Camera-type eye (tissue), 1 donor: Measurements from ENCODE around the gene LIPG. TPM values are rescaled to one million over a fixed set of nuclear protein-coding genes. Genes with fewer than 3 reads are reported as not detected.

Experiments used
- total RNA-seq: library from RNA; depleted of rRNA; stranded (reverse); fragments of >200 nt; gene quantifications from one replicate; pipeline ENCODE4 v1.2.3, GENCODE V29; 2014

LIPG gene
- 20.2 TPM for total RNA-seq

GRCh38 chr18:49561289-49562193 lies at the start of gene LIPG:
LIPG (plus strand) TSS chr18:49562057; CDS start chr18:49562309, 252 bp downstream.

Other genes with a start within 250 kb of the LIPG start
- 74.4 TPM for gene DYM, start 101.4 kb upstream of the LIPG start, total RNA-seq
- 51.0 TPM for gene C18orf32, start 74.8 kb upstream of the LIPG start, total RNA-seq
- 988 TPM for gene RPL17, start 69.6 kb upstream of the LIPG start, total RNA-seq